ENCODE data around the gene GBA3.

GBA3 gene

DNA sequence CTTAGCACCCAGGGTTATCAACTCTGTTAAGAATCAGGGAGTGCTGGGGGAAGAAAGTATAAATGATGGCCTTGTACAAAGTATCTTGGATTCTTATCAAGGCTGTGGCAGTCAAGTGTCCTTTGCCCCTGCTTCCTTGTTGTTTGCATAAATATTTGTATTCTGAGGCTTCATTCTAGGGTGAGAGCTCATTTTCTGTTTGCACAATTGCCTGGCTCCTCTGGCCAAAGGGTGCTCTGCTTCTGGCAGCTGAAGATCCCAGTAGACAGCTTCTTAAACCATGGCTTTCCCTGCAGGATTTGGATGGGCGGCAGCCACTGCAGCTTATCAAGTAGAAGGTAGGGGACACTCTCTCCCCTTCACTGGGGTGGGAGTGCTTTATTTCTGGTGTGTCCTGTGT is at the start of gene GBA3:
TSS of gene GBA3 (plus strand) at position 202 of the 400 bp plus-strand sequence.
- DNase-seq (ENCODE audit: low read depth): no peak

DNA sequence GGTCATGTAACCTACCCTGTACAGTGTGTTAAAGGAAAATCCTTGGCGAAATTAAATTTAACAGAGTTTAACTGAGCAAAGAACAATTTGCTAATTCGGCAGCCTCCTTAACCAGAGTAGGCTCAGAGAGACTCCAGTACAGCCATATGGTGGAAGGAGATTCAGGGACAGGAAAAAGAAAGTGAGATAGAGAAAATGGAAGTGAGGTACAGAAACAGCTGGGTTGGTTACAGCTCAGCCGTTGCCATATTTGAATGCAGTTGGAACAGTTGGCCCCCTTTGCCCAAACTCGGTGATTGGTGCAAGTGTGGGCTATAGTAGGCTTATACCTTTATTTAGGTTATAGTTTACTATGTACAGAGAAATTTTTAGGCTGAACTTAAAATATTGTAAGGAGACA is 48.8 kb upstream of the GBA3 start:
- no peak for DNase-seq (ENCODE audit: low read depth)

DNA sequence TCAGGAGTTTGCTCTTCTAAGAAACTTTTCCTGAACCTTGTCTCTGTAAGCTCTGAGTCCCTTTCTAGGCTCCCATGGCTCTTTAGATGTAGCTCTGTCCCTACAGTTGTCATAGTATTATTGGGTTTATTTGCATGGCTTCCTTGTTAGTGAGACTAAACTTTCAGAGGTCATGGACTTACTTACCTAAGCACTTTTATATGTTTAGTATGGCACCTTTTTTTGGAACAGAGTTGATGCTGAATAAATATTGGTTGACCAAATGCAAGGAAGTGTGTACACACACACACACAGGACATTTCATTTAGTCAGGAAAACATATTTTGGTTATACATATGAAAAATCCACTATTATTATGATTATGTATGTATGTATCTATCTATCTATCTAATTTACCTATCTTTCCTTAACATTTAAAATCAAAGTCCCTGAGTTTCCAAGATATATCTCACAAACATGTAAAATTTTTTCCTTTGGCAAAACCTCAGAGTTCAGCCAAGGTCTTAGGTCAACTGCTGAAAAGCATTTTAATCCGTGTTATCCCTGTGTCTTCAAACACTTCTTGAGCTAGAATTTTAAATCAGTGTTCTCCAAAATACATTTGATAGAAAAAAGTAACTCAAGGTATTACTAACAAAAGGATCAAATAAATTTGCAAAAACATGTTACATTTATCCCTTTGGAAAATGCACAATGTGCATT is 47.1 kb upstream of the GBA3 start:
- DNase-seq (ENCODE audit: low read depth): no peak

DNA sequence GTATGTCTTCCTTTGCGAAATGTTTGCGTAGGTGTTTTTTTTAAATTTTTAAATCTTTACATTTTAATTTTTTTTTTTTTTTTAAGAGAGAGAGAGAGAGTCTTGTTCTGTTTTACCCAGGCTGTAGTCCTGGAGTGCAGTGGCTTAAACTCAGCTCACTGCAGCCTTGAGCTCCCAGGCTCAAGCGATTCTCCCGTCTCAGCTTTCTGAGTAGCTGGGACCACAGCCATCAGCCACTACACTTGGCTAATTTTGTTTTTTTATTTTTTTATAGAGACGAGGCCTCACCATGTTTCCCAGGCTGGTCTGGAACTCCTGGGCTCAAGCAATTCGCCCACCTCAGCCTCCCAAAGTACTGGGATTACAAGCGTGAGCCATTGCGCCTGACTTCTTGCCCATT is 43.7 kb upstream of the GBA3 start:
- no peak for DNase-seq (ENCODE audit: low read depth)

DNA sequence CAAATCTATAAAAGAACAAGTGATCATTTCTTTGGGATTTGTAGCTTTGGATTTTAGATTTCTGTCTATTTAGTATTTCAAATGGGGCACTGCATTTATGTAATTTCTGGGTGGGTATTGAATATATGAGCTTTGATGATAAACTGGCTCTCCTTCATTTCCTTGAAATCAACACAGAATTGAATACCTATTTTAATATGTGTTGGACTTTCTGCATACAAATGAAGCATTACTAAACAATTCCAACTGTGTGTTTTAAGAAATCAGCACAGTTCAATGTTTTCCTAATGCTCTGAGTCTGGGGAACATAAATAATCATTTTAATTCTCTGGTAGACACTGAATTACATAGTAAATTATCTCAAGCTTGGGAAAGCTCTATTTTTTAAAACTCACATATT is 42.0 kb upstream of the GBA3 start:
- DNase-seq (ENCODE audit: low read depth): no peak

DNA sequence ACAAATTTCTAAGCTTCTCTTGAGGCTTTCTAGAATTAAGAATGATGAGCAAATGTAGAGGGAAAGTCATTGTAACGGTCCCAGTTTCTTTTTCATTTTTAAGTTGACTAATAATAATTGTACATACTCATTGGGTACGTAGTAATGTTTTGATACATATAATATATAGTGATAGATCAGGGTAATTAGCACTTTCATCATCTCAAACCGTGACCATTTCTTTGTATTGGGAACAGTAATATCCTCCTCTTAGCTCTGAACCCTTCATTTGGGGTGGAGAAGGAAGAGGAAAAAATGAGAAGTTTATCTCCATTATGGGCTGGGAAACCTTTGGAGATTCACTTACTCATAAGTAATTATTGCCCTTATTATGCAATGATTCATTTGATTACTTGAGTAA is 39.0 kb upstream of the GBA3 start:
- no peak for DNase-seq (ENCODE audit: low read depth)

DNA sequence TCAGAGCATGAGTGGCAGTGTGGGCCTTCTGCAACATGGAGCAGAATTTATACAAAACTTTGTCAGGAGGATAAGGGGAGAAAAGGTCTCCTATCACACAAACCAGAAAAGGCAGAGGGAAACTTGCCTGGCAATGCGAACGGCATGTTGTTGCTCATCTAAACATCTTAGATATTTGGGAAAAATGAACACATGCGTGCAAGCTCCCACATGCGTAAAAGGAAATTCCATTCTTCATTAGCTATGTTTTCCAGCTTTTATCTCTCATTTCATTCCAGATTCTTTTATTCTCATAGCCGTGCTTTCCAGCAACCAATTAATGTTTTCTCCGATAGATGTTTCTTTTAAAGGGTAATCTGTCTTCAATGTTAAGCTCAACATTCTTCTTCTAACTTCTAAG is 31.3 kb upstream of the GBA3 start:
- no peak for DNase-seq (ENCODE audit: low read depth)

DNA sequence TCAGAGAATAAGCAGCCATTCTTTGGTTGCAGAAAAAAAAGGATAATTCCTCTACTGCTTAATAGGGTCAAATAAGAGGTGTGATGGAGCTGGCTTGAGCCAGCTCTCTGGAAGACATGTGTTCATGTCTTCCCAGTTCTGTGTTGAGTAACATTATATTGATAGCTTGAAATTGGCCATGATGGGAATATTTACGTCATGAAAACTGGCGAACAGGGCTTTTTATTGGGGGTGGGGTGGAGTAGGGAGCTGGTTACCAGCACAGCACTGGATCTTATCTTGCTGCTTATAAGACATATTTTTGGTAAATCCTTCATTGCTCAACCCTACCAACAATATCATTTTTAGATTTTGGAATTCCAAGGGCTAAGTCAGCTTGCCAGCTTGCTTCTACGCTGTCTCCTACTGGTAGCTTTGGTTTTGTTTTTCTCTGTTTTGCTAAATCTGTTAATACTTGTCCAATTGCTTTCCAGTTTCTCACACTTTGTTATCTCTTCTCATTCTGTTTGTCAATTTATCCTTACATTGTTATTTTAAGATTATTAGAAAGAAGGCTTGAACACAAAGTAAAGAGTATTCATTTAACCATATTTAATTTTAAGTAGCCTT is 25.3 kb upstream of the GBA3 start:
- DNase-seq (ENCODE audit: low read depth): no peak

DNA sequence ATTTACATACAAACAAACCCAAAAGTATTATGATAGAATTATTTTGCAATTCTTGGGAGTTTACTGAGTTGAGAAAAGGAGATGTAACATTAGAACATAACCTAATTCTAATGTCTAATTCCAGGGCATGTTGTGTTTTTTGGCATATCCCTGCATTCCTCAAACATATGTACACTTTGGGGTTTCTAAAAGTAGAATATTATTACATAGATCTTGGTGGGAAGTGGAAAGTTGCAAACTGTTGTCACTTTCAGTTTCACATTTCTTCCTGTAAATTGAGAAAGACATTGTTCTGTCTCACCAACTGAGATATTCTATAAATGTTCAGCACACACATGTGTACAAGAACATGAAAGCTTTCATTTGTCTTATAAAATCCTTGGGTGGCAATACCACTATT is 24.4 kb upstream of the GBA3 start:
- peak; percentile 5 for DNase-seq (ENCODE audit: low read depth)

DNA sequence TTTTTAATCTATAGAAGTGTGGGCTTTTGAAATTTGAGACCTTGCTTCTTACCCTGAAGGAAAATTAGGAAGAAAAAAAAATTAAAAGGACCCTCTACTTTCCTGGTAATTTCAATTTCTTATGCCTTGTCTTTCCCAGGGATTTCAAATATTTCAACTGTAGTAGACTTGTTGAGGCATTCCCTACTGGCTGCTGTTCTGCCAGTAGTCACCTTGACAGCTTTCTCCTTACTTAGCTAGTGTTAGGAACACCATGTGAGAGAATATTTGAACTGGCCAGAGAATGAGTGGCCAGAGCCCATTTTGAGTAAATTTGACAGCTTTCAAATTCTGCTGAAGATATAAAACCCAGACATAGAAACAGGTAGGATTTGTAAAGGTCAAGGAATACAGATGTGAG is 24.0 kb upstream of the GBA3 start:
- no peak for DNase-seq (ENCODE audit: low read depth)

DNA sequence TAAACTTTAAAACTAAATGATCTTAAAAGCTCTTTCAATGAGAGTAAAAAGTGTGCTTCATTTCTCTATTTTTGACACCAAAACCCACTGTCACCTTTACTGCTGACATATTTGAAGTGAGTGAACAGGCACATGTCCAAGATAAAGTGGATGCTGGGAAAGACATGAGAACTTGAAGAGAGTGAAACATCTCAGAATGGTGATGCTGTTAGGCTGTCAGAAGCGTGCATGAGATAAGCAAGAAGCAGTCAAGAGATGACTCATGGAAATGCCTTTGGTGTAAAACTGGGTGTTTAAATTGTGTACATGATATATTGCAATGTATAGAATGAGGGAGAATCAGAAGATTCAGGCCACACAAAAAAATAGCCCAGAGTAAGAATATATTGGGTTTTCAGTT is 21.8 kb upstream of the GBA3 start:
- DNase-seq (ENCODE audit: low read depth): peak; percentile 8

DNA sequence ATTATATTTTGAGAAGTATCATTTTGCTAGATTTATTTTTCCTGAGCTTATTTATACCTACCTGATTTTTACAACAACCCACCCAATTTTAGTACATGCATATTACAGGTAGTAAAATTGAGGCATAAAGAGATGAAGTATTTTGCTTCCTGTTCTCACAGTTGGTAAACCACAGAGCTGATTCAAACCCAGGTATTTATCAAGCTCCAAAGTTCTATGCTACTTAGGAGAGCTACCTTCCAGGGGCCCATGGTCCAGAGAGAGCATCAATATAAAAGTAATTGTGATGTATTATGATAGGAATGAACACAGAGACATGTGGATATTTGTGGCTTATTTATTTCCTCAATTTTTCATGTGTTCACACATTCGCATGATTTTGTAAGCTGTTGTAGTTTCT is 20.2 kb upstream of the GBA3 start:
- no peak for DNase-seq (ENCODE audit: low read depth)

DNA sequence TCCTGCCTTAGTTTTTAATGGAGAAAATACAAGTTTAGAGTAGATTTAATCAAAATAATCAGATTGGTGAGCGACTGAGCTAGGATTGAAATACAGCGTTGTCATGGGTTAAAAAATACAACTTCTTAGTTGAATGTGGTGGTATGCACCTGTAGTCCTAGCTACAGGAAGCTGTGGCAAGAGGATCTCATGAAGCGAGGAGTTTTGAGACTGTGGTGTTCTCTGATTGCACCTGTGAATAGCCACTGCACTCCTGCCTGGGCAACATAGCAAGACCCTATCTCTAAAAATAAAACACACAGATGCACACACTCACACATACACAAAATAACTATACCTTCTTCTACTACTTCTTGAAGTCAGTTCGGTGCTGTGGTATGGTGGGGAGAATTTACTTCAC is 19.8 kb upstream of the GBA3 start:
- DNase-seq (ENCODE audit: low read depth): no peak

DNA sequence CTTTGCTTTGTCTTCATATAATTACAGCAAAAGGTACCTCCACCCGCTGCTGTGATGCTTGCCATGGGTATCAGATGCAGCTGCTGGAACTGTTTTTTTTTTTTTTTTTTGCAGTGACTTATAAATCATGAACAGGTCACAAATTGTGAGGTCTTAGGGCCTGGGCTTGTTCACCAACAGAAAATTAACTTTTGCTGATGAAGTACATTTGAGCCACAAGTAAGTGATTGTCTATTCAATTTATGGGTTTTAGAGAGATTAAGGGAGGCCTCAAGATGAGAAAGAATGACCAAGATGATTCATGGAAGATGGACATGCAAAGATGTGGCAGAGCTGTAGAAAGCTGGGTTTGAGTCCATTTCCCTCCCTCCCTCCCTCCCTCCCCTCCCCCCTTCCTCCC is 18.0 kb upstream of the GBA3 start:
- no peak for DNase-seq (ENCODE audit: low read depth)

DNA sequence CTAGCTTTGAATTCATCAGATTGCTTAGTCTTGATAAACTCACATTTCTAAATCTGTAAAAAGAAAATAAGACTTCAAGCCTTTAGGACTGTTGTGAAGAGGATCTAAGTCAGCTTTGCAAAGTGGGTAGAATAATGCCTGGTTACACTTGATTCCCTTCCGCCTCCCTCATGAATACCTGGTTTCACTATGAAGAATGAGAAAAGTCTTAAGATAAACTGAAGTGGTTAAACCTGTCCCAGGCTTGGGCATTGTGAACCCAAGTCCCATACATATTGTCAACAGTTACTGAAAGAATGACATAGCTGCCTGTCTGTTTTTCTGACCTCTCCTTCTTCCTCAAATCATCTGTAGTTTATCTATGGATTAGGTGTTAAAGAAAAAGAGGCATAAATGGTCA is 16.7 kb upstream of the GBA3 start:
- DNase-seq (ENCODE audit: low read depth): no peak

DNA sequence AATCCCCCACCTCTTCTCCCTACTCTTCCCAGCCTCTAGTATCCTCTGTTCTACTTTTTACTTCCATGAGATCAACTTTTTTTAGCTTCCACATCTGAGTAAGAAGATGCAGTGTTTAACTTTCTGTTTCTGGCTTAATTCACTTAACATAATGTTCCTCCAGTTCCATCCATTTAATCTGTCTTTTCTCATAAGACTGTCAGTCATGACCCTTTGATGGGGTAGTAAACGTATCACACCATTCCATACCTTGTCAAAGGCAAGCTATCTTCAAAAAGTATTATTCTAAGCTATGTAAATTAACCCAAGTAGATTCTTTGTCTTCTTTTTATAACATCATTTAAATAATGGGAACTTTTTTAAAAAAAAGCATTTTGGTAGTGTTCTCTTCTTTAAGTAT is 15.0 kb upstream of the GBA3 start:
- DNase-seq (ENCODE audit: low read depth): no peak

DNA sequence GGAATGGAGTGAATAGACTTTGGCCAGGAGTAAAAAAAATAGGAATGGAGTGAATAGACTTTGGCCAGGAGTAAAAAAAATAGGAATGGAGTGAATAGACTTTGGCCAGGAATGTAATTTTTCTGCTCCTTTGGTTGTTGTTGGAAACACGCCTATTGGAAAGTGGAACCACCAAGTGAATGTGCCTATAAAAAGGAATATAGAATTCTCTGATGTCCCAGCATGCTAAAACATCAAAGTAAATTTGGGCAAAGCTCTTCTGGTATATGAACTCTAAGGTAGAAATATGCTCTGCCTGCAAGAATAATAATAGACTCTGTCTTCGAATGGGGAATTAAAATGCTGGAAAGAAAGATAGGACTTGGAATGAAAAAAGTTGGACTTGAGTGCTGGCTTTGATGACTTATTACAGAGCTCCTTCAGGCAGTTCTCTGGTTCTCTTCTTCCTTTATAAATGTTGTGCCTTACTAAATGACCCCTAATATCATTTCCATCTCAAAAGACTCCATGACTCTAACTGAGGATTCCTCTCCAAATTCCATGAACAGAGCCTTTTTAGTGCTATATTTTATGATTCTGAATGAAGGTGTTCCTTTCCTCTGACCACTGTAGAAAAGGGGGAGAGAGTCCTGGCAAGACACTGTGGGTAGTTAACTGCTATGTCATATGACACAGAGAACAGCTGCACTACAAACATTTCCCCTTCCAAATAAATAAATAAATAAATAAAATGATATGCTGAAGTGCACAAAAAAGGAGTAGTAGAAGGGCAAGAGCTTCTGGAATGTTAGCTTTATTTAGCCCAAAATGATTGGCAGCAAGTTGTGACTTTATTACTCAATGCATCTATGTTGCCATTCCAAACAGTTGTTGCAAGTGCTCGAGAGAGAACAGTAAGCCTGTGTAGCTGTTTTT is 13.5 kb upstream of the GBA3 start:
- no peak for DNase-seq (ENCODE audit: low read depth)

DNA sequence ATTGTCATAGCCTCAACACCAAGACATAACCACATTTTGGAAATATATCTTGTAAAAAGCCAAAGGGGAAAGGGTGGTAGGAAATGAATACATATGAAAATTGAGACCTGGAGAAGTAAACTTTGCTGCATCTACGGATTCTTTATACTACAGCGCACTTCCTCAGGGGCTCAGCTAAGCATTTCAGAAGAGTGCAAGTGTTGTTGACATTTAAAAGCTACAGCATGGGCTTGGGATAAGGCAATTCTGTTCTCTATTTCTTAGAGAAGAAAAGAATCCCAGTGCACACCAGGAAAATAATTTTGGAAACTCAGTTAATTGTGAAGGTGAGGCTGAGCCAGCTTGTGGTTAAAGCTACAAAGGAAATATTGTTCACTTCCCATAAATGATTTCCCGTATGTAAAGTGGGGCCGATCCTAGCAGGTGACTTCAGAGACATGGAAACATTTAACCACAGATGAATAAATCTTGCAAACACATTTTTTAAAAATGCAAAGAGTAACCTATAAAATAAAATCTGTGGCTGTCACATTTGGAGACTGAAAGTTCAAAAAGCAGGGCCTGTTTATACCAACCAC is 12.6 kb upstream of the GBA3 start:
- no peak for DNase-seq (ENCODE audit: low read depth)

DNA sequence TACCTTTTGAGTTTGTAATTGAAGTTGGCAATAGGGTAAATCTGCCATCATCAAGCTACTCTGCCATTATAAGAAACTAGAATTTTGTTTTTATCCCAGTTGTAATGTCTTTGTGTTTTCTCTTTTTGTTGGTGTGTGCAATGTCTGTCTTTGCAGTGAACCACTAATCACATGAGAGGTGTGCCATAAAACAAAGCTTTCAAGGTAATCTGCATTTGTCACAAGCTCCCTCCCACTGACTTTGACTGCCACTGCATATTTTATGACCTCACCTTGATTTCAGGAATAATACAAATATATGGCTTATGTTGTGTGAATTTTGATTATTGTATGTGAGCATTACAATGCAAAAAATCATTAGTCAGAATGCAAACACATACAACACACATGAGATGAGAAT is 9.0 kb upstream of the GBA3 start:
- no peak for DNase-seq (ENCODE audit: low read depth)

DNA sequence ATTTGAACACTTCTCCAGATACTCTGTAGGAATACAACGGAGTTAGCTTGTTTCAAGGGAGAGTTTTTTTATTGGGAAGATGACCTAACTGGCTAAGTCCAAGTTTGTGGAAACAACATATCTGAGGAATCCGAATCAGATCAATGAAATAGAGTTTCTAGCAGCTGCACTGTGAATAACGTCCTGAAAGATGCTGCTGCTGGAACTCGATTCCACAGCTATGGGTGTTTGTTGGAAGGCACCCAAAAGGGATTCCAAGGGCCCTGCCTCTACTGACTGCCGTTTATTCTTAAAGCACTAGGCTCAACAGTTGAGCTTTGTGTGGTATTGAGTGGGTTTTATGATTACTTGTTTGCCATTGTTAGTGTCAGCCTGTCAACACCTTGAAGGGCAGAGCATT is 6.6 kb upstream of the GBA3 start:
- DNase-seq (ENCODE audit: low read depth): no peak

DNA sequence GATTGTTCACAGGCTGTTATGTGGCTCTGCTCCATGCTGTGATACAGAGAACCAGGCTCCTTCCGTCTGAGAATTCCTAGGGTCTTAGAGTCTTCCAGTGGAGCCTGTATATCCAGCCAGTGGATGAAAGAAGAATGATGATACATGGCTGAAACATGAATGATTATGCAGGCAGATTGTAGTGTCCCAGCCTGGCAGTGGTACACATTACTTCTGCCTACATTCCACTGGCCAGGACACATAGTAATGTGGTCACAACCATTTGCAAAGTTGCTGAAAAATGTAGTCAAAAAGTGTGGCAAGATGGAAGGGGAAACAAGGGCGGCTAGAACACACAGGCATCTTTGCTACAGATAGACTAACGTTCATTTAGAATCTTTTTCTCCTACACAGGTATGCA is 4.5 kb upstream of the GBA3 start:
- peak; percentile 13 for DNase-seq (ENCODE audit: low read depth)

DNA sequence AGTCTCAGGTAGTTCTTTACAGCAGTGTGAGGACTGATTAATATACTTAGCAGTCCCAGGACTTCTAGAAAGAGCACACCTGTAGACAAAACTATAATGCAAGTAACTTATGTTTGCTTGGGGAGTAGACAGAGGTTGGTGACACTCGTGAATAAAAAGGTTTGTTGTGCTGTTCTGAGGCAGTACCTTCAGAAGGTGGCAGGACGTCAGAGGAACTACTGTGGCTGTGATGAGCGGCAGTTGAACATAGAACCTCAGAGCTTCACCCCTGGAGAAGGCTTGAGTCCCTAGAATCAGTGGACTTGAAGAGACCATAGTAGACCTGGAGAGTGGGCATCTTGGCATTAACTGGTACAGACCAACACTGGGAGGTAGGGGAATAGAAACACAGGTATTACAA is 3.3 kb upstream of the GBA3 start:
- DNase-seq (ENCODE audit: low read depth): no peak

DNA sequence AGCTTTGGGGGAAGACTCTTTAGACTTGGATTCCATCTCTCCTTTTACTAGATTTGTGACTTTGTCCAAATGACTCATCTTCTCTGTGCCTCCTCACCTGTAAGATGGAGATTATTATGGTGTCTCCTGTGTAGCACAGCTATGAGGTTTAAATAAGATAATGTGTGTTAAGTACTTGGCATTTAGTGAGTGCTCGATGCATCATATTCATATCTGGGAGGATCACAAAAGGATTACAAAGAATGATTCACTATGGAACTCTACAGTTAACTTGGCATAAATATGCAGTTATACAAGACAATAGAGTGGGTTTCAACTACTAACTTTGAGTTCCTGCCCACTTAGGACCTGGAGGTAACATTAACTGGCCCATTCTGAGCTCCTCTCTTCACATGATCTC is 2.3 kb downstream of the GBA3 start:
- DNase-seq (ENCODE audit: low read depth): no peak

Measured in HS-5 (cell line).